ENCODE data around the gene VAMP2. TPM values are rescaled to one million over a fixed set of nuclear protein-coding genes. Genes with fewer than 3 reads are reported as not detected.
A peak's percentile ranks its signal among the peaks of the same experiment; 100 is the strongest.

Gene VAMP2
- total and polyA plus RNA-seq, 9 of the 15 experiments (the other 6 are each of a cell fraction or from before 2014, with no cell fraction given), result 2.3 to 31.8 (median 6.0) TPM

- no peak for TF ChIP-seq ZNF347 (CRISPR knock-in tag; IDR thresholded peaks at IDR 0.05; ENCODE audit: low read depth)
- no peak for TF ChIP-seq NRF1 (conservative IDR thresholded peaks at IDR 0.05 in 1 of 2, IDR thresholded peaks at IDR 0.05 in 1 of 2)
- no peak for TF ChIP-seq TFAM (CRISPR knock-in tag; conservative IDR thresholded peaks at IDR 0.05)
- TF ChIP-seq NFE2L1 (tag; IDR thresholded peaks at IDR 0.05; ENCODE audit: borderline replicate concordance, low read depth), result no peak
- TF ChIP-seq ZBTB7A (IDR thresholded peaks at IDR 0.05; ENCODE audit: borderline replicate concordance, control insufficient read depth, low read depth, low read length), result 0 out of 2 replicates have a peak, but pooled peaks have one; percentile 23
- TF ChIP-seq RNF2 (IDR thresholded peaks at IDR 0.05), result no peak; the same call in 1 of the 2 replicates
- TF ChIP-seq PPARD (CRISPR knock-in tag; IDR thresholded peaks at IDR 0.05), result no peak
- no peak for TF ChIP-seq CREB1 (IDR thresholded peaks at IDR 0.05)
- TF ChIP-seq CREB1 (CRISPR knock-in tag; IDR thresholded peaks at IDR 0.05), result no peak
- TF ChIP-seq ZNF282 (CRISPR knock-in tag; IDR thresholded peaks at IDR 0.05), result no peak
- TF ChIP-seq HMGN3 (IDR thresholded peaks at IDR 0.05; ENCODE audit: borderline replicate concordance, extremely low read depth, insufficient read length, low read depth, low read length), result no peak
- TF ChIP-seq E2F3 (CRISPR knock-in tag; IDR thresholded peaks at IDR 0.05), result no peak
- TF ChIP-seq, protein P1, sequence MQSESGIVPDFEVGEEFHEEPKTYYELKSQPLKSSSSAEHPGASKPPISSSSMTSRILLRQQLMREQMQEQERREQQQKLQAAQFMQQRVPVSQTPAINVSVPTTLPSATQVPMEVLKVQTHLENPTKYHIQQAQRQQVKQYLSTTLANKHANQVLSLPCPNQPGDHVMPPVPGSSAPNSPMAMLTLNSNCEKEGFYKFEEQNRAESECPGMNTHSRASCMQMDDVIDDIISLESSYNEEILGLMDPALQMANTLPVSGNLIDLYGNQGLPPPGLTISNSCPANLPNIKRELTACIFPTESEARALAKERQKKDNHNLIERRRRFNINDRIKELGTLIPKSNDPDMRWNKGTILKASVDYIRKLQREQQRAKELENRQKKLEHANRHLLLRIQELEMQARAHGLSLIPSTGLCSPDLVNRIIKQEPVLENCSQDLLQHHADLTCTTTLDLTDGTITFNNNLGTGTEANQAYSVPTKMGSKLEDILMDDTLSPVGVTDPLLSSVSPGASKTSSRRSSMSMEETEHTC (IDR thresholded peaks at IDR 0.05), result no peak
- TF ChIP-seq, protein P2, sequence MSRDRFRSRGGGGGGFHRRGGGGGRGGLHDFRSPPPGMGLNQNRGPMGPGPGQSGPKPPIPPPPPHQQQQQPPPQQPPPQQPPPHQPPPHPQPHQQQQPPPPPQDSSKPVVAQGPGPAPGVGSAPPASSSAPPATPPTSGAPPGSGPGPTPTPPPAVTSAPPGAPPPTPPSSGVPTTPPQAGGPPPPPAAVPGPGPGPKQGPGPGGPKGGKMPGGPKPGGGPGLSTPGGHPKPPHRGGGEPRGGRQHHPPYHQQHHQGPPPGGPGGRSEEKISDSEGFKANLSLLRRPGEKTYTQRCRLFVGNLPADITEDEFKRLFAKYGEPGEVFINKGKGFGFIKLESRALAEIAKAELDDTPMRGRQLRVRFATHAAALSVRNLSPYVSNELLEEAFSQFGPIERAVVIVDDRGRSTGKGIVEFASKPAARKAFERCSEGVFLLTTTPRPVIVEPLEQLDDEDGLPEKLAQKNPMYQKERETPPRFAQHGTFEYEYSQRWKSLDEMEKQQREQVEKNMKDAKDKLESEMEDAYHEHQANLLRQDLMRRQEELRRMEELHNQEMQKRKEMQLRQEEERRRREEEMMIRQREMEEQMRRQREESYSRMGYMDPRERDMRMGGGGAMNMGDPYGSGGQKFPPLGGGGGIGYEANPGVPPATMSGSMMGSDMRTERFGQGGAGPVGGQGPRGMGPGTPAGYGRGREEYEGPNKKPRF (IDR thresholded peaks at IDR 0.05; ENCODE audit: low read depth, low read length), result no peak
- no peak for TF ChIP-seq TCF15 (CRISPR knock-in tag; IDR thresholded peaks at IDR 0.05)
- no peak for TF ChIP-seq ZNF445 (CRISPR knock-in tag; IDR thresholded peaks at IDR 0.05; ENCODE audit: low read depth)
- no peak for TF ChIP-seq SMAD4 (CRISPR knock-in tag; conservative IDR thresholded peaks at IDR 0.05)
- TF ChIP-seq, protein P3, sequence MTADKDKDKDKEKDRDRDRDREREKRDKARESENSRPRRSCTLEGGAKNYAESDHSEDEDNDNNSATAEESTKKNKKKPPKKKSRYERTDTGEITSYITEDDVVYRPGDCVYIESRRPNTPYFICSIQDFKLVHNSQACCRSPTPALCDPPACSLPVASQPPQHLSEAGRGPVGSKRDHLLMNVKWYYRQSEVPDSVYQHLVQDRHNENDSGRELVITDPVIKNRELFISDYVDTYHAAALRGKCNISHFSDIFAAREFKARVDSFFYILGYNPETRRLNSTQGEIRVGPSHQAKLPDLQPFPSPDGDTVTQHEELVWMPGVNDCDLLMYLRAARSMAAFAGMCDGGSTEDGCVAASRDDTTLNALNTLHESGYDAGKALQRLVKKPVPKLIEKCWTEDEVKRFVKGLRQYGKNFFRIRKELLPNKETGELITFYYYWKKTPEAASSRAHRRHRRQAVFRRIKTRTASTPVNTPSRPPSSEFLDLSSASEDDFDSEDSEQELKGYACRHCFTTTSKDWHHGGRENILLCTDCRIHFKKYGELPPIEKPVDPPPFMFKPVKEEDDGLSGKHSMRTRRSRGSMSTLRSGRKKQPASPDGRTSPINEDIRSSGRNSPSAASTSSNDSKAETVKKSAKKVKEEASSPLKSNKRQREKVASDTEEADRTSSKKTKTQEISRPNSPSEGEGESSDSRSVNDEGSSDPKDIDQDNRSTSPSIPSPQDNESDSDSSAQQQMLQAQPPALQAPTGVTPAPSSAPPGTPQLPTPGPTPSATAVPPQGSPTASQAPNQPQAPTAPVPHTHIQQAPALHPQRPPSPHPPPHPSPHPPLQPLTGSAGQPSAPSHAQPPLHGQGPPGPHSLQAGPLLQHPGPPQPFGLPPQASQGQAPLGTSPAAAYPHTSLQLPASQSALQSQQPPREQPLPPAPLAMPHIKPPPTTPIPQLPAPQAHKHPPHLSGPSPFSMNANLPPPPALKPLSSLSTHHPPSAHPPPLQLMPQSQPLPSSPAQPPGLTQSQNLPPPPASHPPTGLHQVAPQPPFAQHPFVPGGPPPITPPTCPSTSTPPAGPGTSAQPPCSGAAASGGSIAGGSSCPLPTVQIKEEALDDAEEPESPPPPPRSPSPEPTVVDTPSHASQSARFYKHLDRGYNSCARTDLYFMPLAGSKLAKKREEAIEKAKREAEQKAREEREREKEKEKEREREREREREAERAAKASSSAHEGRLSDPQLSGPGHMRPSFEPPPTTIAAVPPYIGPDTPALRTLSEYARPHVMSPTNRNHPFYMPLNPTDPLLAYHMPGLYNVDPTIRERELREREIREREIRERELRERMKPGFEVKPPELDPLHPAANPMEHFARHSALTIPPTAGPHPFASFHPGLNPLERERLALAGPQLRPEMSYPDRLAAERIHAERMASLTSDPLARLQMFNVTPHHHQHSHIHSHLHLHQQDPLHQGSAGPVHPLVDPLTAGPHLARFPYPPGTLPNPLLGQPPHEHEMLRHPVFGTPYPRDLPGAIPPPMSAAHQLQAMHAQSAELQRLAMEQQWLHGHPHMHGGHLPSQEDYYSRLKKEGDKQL (CRISPR knock-in tag; IDR thresholded peaks at IDR 0.05; ENCODE audit: borderline replicate concordance), result no peak
Measured at GRCh38 chr17:8185582-8186445, 23.1 kb upstream of the VAMP2 start (continued).
